Amniotic stem cell (primary cell): ENCODE measurements around the gene ULK4.
"Not testable (repeated sequence)": the region's sequence is repeated elsewhere in the genome, so short reads cannot be mapped to it uniquely, and the experiment has no call there.

Experiments
- DNase-seq: peaks from one replicate; lab custom pipeline; 2025; lab: John Stamatoyannopoulos, UW

The ULK4 gene

GRCh38 chr3:41768363-41768762 lies 193.5 kb downstream of the ULK4 start:
- DNase-seq = no peak

GRCh38 chr3:41762867-41763266 lies 199.0 kb downstream of the ULK4 start:
- not testable (repeated sequence) for DNase-seq

- DNase-seq = no peak
Observed at GRCh38 chr3:41753651-41754050, 208.3 kb downstream of the ULK4 start.

GRCh38 chr3:41751597-41751996 lies 210.3 kb downstream of the ULK4 start:
- no peak for DNase-seq

- DNase-seq = no peak
Observed at GRCh38 chr3:41749988-41750387, 211.9 kb downstream of the ULK4 start.

- DNase-seq = no peak
Observed at GRCh38 chr3:41746215-41746614, 215.7 kb downstream of the ULK4 start.

- DNase-seq = no peak
Observed at GRCh38 chr3:41742121-41742520, 219.8 kb downstream of the ULK4 start.

GRCh38 chr3:41740374-41740886 lies 221.5 kb downstream of the ULK4 start:
- DNase-seq = no peak

- DNase-seq = no peak
Observed at GRCh38 chr3:41726891-41727290, 235.0 kb downstream of the ULK4 start.

GRCh38 chr3:41717641-41718040 lies 244.3 kb downstream of the ULK4 start:
- DNase-seq = no peak

- peak; percentile 7 for DNase-seq
Observed at GRCh38 chr3:41716471-41716870, 245.4 kb downstream of the ULK4 start.

- no peak for DNase-seq
Observed at GRCh38 chr3:41715376-41715775, 246.5 kb downstream of the ULK4 start.

GRCh38 chr3:41711651-41712050 lies 250.3 kb downstream of the ULK4 start:
- no peak for DNase-seq

- peak; percentile 22 for DNase-seq
Observed at GRCh38 chr3:41710646-41711388, 251.1 kb downstream of the ULK4 start.

- DNase-seq = not testable (repeated sequence)
Observed at GRCh38 chr3:41709213-41709612, 252.7 kb downstream of the ULK4 start.

- no peak for DNase-seq
Observed at GRCh38 chr3:41708176-41708575, 253.7 kb downstream of the ULK4 start.

- DNase-seq = no peak
Observed at GRCh38 chr3:41705893-41706292, 256.0 kb downstream of the ULK4 start.

- no peak for DNase-seq
Observed at GRCh38 chr3:41701191-41701698, 260.7 kb downstream of the ULK4 start.

GRCh38 chr3:41700155-41700554 lies 261.7 kb downstream of the ULK4 start:
- DNase-seq = no peak

- DNase-seq = no peak
Observed at GRCh38 chr3:41698898-41699297, 263.0 kb downstream of the ULK4 start.

GRCh38 chr3:41697702-41698101 lies 264.2 kb downstream of the ULK4 start:
- no peak for DNase-seq

GRCh38 chr3:41695806-41696205 lies 266.1 kb downstream of the ULK4 start:
- DNase-seq = not testable (repeated sequence)

GRCh38 chr3:41693799-41694198 lies 268.1 kb downstream of the ULK4 start:
- DNase-seq = no peak
